ENCODE results near the gene BMPR1B.

Gene BMPR1B

DNA sequence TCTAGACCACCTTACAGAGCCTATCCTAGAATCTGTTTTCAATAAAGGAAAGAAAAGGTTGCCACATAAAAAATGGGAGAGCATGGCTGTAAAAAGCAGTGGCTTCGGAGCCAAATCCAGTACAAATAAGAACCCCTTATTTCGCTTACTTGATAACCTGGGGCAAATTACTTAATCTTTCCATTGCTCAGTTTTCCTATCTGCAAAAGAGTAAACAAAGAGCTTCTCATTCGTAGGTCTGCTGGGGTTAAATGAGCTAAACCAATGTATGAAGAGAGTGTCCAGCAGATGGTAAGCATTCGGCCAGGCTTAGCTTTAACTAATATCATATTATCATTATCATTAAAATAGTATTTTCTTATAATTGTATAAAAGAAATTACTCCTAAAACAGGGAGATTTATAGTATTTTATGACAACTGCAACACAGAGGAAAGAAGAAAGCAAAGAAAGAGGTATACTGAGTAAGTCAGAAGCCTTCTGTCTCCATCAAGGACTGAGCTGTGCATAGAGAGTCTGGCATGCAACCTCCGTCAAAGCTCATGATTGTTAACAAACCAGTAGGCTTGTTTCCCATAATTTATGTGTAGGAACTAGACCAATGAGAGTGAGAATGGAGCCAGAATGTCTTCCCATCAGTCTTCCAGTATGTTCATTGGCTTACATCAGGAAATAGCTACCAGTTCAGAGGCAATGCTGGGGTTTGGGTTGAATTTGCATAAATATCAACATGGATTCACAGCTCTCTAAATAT is 426.1 kb downstream of the BMPR1B start:
- DNase-seq (ENCODE audit: low spot score) = no peak

DNA sequence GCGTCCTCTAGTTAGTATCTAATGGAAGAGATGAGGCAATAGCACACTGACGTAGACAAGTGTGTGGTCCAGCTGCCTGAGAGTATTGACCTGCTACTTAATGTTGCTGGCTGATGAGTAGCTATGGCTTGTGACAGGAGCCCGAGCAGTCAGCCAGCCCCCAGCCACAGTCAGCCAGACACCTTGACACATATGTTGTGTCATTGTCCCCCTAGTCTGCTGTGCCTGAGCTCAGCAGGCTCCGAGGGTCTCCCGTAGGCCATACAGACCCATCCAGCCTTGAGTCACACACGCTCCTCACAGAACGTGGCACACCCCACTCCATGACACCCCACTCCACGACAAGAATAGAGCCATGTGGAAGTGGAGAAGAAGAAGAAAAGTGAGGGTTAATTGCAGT is 428.9 kb downstream of the BMPR1B start:
- no peak for DNase-seq (ENCODE audit: low spot score)

DNA sequence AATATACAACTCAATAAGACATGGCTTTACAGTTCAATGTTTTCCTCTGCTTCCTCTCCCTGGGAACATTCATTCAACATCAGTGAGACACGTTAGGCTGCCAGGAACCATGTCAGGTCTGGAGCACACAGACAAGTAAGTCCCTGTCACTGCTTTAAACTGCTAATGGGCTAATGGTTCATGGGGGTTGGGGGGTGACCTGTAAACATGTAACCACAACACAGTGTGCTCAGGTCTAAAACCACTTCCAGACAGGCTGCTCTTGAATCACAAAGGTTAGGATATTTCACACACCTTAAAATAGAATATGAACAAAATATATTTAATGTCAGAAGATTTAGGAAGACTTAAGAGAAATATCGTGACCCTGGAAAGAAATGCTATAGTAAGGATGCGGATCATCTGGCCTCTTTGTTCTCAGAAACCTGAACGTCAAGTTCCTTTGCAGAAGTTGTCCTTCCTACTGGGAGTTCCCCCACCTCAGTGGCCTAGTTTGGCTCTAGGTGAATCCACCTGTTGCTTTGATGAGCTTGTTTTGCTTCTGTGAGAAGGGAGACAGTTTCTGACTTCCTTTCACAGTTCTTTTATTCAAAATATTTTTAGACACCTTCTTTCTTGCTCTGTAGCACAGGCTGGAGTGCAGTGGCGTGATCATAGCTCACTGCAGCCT is 431.1 kb downstream of the BMPR1B start:
- no peak for DNase-seq (ENCODE audit: low spot score)

DNA sequence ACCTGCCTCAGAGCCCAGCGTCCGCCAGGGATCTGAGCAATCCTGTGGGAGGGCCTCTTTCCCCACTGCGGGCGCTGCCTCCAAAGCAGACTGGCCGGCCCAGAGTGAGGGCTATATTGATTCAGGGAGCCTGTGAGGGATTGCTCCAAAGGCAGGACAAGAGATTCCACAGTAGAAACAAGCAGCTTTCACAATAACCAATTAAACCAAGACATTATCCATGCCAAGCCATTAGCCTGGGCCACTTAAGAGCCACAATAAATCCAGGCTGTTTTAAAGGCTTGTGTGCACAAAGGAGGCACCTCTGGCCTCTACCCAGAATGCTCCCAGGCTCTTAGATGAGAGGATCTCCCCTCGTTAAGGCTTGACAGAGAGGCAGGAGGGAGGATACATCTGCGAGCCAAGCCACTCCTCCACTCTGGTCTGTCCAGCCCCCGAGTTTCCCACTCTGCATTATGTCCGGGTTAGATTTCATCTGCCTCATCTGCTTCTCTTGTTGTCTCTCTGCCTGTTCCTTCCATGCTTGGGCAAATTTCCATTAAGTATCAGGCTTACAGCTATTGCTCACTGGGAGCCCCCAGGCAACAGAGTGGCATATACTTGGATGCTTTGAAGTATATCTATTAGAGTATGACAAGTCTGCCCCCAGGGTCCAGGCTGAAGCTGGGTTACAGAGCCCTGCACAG is 433.1 kb downstream of the BMPR1B start:
- DNase-seq (ENCODE audit: low spot score) = peak; percentile 79

DNA sequence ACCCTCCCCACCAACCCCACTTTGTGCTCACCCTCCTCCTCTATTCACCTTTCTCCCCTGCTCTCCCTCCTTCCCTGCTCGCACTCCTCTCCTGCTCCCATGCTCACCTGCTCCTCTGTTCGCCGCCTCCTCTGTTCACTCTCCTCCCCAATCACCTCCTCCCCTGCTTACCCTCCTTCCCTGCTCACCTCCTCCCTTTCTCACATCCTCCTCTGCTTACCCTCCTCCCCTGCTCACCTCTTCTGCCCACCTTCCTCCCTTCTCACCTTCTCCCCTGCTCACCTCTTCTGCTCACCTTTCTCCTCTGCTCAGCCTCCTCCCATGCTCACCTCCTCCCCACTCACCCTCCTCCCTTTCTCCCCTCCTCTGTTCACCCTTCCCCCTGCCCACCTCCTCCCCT is 433.8 kb downstream of the BMPR1B start:
- no peak for DNase-seq (ENCODE audit: low spot score)

DNA sequence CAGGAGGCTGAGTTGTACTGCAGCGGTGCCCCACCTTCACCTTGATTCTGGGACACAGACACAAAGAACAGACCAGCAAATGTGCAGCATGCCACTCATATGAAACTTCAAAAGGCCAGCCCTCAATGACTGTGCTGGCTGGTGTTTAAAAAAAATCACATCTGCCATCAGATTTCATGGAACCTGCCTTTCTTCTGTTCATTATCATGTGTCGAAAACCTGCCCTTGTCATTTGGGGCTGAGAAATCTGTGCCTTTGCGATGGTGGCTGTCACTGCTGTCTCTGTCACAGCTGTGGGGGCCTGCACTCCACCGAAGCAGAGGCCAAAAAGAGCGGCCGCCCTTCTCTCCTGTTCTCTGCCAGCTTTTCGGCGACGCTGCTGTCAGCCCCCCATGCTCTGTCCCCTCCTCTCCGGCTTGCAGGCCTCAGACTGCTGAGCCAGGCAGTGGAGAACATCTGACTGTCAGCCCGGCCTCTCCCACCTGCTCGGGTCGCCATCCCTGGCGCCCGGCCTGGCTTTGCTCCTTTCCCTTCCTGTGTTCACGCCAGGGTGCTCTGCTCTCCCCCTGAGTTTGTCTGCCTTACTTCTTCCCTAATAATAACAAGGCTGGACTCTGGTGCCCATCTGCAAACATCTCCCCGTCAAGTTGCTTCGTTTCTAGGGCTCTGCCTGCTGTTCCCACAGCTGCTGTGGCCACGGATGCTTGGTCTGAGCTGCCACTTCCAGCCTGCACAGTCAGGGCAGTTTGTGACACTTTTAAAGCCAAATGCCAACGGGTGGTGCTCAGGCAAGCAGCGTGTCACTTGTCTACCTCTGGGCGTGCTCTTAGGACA is 435.9 kb downstream of the BMPR1B start:
- peak; percentile 43 for DNase-seq (ENCODE audit: low spot score)

DNA sequence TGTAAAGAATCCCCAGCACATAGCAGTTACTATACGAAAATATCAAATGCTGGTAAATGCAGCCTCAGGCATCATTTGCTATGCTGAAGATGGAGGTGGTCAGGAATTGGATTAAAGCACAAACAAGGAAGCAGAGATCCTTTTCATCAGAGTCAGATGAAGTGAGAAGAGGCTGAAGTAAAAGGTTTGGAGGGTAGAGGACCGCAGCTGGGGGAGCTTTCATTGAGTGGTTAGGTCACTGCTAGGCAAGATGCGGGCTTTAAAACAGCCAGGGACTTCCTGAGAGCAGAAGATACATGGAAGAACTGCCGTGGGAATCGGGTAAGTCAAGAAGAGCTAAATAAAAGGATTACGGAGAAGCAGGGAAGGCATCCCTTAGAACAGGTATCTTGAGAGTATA is 439.6 kb downstream of the BMPR1B start:
- DNase-seq (ENCODE audit: low spot score) = no peak

DNA sequence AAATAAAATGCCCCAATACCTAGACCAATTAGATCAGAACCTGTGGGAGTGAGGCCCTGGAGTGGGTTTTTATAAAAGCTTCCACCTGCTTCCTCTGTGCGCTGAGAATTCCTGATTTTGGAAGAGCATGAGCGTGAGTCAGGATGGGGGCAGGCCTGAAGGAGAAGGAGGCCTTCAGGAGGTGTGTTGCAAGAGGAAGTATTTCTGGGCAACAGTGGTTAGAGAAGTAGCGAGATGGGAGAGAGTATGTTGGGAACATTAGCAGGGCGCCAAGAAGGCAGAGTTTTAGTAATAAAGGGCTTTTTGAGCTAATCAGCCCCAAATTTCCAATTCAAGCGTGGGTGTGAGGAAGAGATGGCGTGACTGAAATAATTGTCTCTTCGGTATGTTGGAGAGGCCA is 441.2 kb downstream of the BMPR1B start:
- no peak for DNase-seq (ENCODE audit: low spot score)

DNA sequence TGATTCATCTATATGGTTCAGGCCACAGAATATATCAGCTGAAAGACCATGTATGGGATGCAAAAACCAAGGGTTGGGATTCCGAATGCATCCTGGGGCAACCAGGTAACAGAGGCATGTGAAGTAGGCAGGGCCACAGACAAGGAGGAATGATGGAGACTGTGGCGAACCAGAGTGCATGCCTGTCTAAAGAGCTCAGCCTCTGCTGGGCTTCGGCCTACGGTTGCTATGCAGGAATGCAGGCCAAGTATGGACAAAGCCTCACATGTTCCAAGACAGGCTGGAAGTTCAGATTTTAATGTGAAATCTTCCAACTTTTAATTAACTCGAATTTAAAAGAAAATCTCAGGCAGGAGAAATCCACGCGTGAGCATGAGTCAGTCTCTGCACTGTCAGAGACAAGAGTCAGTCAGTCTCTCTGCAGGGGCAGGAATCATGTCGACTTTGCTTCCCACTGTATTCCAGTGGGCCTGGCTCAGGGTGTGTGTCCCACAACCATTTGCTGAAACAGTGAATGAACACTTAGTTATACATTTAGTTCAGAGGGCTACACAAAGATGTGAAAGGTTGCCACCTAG is 446.6 kb downstream of the BMPR1B start:
- DNase-seq (ENCODE audit: low spot score) = no peak

DNA sequence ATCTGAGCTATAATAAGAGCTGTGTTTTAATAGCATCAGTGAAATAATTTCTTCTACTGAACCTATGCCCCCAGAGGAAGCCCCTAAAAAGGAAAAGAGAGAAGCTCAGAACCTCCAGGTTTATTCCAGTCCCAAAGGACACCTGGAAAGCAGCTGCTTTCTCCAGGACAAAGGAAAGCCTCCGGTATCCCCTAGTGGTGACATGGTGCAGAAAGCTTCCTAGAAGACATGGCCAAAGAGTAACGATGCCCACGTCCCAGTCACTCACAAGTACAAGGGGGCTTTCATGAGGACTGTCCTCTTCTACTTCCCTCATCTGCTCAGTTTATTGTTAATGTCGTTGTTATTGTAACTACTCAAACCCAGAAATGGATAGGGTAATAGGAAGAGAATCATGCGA is 447.1 kb downstream of the BMPR1B start:
- DNase-seq (ENCODE audit: low spot score) = no peak

Data from SK-N-DZ (cell line).